ENCODE measurements around the gene GTPBP2. TPM values are rescaled to one million over a fixed set of nuclear protein-coding genes. Genes with fewer than 3 reads are reported as not detected.
"Not testable (repeated sequence)": the region's sequence is repeated elsewhere in the genome, so short reads cannot be mapped to it uniquely, and the experiment has no call there.

The GTPBP2 gene
- polyA plus RNA-seq, 1 donor from 2014 or later = 5.5 TPM

DNA sequence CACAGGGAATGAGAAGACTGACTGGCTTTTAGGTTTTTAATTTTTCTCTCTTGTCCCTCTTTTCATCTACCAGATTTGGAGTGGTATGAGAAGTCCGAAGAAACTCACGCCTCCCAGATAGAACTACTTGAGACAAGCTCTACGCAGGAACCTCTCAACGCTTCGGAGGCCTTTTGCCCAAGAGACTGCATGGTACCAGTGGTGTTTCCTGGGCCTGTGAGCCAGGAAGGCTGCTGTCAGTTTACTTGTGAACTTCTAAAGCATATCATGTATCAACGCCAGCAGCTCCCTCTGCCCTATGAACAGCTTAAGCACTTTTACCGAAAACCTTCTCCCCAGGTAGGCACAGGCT is 7.2 kb upstream of the GTPBP2 start:
- H3K36me3 Mint-ChIP-seq = peaks cover 1% of the 10 kb centered on the region
- no peaks in the 10 kb centered on the region for H3K9me3 Mint-ChIP-seq
- peak overlapping the region; percentile 95 to 99 (median 98) for H3K4me3 Mint-ChIP-seq
- H3K27me3 Mint-ChIP-seq = no peaks in the 10 kb centered on the region
- H3K4me1 Mint-ChIP-seq = peaks cover 14 to 23% (median 19%) of the 10 kb centered on the region in 3 donors
- H3K27ac Mint-ChIP-seq = peak overlapping the region; percentile 87 to 99 (median 93)

DNA sequence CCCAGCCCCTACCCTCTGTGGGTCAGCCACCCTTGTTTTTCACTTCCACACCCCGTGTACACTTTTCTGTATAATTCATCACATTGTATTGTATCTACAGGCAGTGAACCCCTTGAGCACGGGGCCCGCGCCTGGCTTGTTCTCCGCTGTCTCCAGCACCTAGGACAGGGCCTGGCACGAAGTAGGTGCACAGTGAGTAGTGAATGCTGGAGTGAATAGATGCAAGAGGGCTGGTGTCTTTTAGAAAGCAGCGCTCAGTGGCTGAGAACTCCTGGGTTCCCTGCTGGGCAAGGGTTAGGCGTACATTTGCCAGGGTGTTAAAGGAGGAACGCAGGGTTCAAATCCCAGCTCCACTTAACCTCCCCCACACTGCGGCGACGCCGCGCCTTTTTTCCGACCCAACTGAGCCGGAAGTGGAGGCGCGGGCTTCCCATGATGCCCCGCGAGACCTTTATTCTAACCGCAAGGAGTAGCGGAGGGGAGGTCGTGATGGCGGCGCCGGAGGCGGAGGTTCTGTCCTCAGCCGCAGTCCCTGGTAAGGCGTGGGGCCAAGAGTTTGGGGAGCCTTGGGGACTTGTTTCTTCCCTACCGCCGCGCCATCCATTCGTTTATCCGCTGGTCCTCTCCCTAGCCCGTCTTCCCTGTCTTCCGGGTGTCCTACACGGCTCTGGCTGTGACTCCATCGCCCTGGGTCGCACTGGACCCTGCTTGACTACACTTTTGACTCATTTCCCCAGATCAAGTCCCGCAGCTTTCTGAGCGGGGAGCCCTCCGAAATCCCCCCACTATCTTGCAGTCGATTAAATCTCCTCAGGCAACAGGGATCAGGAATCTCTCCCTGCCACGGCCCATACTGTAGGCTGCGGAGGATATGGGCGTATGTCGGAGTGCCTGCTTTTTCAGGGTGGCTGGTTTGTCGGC is 6.6 kb upstream of the GTPBP2 start, which contains the start of gene MAD2L1BP:
TSS of gene MAD2L1BP (plus strand) at position 454 of the 921 bp plus-strand sequence. CDS start at position 490, 36 bp downstream.
- Mint-ChIP-seq H3K27me3 (no peaks in the 10 kb centered on the region), H3K4me3 (peak within 1 kb of the TSS; percentile 95 to 99 (median 98)), H3K27ac (peak within 1 kb of the TSS; percentile 87 to 99 (median 93)), H3K4me1 (peaks cover 15 to 27% (median 21%) of the 10 kb centered on the region in 3 donors), H3K36me3 (peaks cover 1% of the 10 kb centered on the region), H3K9me3 (no peaks in the 10 kb centered on the region)

DNA sequence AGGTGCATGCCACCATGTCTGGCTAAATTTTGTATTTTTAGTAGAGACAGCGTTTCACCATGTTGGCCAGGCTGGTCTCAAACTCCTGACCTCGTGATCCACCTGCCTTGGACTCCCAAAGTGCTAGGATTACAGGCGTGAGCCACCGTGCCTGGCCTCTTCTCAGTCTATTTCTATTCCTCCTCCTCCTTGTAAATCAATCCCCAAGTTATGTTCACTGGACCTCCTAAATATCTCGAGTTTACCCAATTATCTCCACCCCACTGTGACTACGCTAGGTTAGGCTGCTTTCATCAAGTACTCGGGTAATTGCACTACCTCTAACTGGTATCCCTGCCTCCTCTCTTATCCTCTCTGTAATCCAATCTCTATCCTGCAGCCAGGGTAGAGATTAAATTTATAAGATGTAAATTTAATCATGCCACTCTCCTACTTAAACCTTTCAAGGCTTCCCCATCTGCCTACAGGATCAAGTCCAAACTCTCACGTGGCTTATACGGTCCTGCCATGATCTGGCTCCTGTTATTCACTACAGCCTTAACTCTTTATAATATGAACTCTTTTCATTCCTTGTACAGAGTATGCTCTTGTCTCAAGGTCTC is 5.7 kb upstream of the GTPBP2 start:
- Mint-ChIP-seq H3K27me3 (no peaks in the 10 kb centered on the region), H3K9me3 (no peaks in the 10 kb centered on the region), H3K27ac (peak overlapping the region; percentile 87 to 99 (median 93)), H3K4me1 (peaks cover 19 to 32% (median 26%) of the 10 kb centered on the region in 3 donors), H3K36me3 (peaks cover under 1% of the 10 kb centered on the region), H3K4me3 (peak overlapping the region in 3 of 4 donors; percentile 95 to 98 (median 98))

DNA sequence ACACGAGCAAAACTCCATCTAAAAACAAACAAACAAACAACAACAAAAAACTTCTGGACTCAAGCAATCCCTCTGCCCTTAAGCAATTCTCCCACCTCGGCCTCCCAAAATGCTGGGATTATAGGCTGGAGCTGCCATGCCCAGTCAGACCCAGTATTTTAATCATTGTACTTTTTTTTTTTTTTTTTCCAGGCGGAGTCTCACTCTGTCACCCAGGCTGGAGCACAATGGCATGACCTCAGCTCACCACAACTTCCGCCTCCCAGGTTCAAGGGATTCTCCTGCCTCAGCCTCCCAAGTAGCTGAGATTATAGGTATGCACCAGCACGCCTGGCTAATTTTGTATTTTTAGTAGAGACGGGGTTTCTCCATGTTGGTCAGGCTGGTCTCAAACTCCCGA is 3.9 kb upstream of the GTPBP2 start:
- Mint-ChIP-seq H3K4me3 (peak overlapping the region in 1 of 4 donors; percentile 27), H3K4me1 (peaks cover 17 to 32% (median 23%) of the 10 kb centered on the region in 3 donors), H3K27ac (peak overlapping the region in 1 of 3 donors; percentile 46)
- not testable (repeated sequence) for H3K36me3 Mint-ChIP-seq, H3K9me3 Mint-ChIP-seq, H3K27me3 Mint-ChIP-seq

DNA sequence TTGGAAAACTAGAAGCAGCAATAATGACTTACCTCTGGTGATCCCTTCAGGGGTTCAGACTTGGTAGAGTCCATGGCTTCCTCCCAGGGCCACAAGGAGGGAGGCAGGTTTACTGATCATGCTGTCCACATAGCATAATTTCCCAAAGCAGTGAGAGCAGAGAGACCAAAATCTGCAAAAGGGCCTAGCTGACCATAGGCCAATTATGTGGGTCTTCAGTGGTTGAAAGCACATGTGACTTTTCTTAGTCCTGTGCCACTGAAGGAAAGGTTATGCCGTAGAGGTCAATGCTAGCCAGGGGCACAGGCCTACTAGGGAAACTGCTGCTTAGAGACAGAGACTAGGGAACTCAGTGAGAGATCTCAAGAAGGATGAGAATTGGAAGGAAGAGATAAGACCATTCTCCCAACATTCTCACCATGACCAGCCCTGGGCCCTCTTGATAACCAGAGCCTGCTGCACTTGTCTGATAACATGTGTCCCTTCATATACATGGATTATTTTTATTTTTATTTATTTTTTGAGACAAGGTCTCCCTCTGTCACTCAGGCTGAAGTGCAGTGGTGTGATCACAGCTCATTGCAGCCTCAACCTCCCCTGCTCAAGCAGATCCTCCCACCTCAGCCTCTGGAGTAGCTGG is 2.0 kb upstream of the GTPBP2 start:
- peaks cover 19 to 30% (median 26%) of the 10 kb centered on the region in 3 donors for H3K4me1 Mint-ChIP-seq
- peak overlapping the region in 2 of 4 donors; percentile 54 to 78 for H3K4me3 Mint-ChIP-seq

DNA sequence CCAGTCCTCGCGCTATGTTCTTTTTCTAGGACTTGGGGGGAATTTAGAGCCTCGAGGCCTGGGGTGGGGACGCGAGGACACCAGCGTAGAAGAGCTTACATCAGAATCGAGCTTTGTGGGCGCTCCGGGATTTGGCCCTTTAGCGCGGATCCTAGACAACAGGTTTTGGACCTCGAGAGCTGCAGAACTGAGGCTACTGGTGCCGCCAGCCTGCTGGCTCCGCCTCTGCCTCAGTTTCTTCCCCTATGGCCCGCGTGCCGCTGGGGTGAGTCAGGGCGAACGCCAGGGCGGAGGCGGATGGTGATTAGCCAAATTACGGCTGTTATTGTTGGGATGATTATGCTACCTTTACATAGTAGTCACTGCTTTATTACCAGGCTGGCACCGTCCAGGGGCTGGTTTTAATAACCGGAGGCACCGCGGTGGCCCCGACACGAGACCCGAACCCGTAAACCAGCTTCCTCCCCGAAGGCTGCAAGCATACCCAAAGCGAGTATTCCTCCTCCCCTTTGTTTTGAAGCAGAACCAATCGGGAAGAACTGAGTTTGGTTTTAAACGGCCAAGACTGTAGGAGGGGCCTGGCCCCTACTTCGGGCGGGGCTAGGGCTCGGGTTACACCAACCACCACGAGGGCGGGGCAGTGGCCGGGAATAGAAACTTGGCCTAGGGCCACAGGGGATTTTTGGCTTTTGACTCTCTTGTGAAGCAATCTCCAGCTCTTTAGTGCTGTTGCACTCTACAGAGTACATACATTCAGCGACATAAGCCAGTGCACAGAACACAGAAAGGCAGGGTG is 639 bp upstream of the GTPBP2 start:
- Mint-ChIP-seq H3K36me3 (no peaks in the 10 kb centered on the region), H3K9me3 (no peaks in the 10 kb centered on the region), H3K27me3 (no peaks in the 10 kb centered on the region), H3K4me3 (peak overlapping the region; percentile 95 to 100 (median 98)), H3K4me1 (peaks cover 14 to 24% (median 19%) of the 10 kb centered on the region in 3 donors), H3K27ac (peak overlapping the region; percentile 55 to 97 (median 96))

More for the DNA sequence above, 2.0 kb upstream of the GTPBP2 start:
- H3K27me3 Mint-ChIP-seq = no peaks in the 10 kb centered on the region
- H3K9me3 Mint-ChIP-seq = no peaks in the 10 kb centered on the region
- peak overlapping the region in 1 of 3 donors; percentile 60 for H3K27ac Mint-ChIP-seq
- no peaks in the 10 kb centered on the region for H3K36me3 Mint-ChIP-seq

DNA sequence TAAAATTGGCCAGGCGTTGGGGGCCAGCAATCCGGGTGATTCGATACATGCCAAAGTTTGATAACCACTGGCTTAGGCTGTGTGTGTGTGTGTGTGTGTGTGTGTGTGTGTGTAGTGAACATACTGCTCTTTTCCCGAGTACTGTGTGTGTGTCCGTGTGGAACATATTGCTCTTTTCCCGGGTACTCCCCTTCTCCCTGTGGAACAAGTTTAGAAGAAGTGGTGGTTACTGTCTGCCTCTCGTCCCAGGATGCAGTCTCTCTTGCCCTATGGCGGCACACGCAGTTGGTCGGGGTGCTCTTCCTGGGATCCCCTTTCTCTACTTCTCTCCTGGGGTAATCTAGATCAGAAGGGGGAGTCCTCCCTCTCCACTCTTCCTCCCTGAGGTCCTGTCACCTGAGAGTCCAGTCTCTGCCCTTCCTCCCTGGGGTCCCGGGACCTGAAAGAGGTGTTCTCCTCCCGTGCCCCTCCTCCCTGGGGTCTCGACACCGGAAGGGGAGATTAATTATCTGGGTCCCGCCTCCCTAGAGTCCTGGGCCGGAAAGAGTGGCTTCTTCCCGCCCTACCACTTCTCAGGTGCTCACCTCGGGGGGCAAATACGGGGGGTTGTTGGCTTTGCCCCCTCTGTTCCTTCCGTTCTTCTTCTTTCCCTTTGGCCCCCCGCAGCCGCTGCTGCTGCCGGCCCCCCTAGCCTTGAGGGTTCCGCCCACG is 516 bp downstream of the GTPBP2 start:
- no peaks in the 10 kb centered on the region for H3K9me3 Mint-ChIP-seq

DNA sequence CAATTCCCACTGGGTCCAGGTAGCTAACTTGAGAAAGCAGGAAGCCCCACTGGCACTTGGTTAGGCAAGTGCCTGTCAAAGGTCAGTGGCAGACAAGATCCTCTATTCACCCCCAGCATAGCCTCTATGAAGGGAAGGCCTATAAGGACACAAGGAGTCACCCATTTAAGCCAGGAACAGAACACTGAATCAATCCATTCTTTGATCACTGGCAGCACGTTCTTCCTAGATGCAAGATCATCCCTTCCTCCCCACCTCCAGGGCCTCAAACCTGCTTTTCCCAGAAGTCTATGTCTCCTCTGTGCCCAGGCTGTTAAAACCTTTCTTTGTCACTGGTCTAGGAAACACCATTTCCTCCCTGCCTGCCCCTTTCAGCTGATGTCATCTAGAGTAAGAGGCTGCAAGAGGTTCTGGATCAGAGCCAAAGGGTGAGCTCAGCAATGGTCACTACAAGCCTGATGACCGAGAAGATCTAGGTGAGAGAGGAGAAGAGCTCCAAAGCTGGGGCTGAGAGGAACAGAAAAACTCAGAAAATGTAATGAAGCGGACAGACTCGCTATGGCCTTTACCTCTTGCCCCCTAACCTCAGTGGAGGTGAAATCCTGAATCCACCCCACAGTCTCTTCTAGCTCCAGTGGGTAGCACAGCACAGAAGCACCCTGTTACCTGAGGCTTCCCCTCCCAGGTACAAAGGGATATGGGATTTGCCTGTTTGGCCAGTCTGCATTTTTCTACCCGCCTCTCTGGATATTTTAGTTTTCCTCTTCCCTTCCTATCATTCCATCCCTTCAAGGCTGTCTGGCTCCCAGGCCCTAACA is 1.8 kb downstream of the GTPBP2 start:
- peak overlapping the region in 2 of 3 donors; percentile 74 to 79 for H3K27ac Mint-ChIP-seq
- H3K36me3 Mint-ChIP-seq = peaks cover 2% of the 10 kb centered on the region
- peak overlapping the region; percentile 22 to 97 (median 72) for H3K4me3 Mint-ChIP-seq
- peaks cover 19 to 24% (median 20%) of the 10 kb centered on the region in 3 donors for H3K4me1 Mint-ChIP-seq
- H3K27me3 Mint-ChIP-seq = no peaks in the 10 kb centered on the region
- H3K9me3 Mint-ChIP-seq = no peaks in the 10 kb centered on the region

More for the DNA sequence above, 516 bp downstream of the GTPBP2 start:
- H3K36me3 Mint-ChIP-seq = peaks cover 2% of the 10 kb centered on the region
- H3K4me1 Mint-ChIP-seq = peaks cover 14 to 24% (median 19%) of the 10 kb centered on the region in 3 donors
- no peaks in the 10 kb centered on the region for H3K27me3 Mint-ChIP-seq
- H3K27ac Mint-ChIP-seq = peak overlapping the region; percentile 94 to 96 (median 96)
- peak overlapping the region; percentile 95 to 100 (median 98) for H3K4me3 Mint-ChIP-seq

DNA sequence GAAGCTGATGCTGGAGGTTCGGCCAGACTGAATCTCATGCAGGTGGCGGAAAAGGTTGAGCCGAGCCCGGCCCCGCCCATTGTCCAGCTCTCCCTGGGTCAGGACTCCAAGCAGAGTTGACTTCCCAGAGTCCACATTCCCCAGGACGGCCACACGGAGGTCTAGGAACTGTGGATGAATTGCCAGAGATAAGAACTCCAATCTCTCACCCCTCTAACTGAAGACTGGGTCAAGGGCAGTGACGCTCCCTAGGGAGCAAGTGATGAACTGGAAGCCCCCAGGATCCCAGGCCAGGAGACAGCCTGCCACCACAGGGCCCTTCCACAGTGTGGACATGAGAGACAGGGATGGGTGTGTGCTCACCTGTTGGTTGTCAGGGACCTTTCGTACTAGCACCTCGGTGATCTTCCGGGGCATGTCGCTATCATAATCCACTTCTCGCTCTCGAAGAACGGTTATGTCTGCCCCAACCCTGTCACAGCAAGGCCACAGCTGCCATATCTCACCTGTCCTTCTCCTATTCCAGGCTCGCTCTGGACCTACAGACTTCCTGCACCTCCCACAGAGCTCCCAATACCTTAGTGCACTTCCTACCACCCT is 3.6 kb downstream of the GTPBP2 start:
- H3K27ac Mint-ChIP-seq = no peak overlapping the region
- H3K9me3 Mint-ChIP-seq = no peaks in the 10 kb centered on the region
- H3K4me3 Mint-ChIP-seq = peak overlapping the region in 1 of 4 donors; percentile 28

DNA sequence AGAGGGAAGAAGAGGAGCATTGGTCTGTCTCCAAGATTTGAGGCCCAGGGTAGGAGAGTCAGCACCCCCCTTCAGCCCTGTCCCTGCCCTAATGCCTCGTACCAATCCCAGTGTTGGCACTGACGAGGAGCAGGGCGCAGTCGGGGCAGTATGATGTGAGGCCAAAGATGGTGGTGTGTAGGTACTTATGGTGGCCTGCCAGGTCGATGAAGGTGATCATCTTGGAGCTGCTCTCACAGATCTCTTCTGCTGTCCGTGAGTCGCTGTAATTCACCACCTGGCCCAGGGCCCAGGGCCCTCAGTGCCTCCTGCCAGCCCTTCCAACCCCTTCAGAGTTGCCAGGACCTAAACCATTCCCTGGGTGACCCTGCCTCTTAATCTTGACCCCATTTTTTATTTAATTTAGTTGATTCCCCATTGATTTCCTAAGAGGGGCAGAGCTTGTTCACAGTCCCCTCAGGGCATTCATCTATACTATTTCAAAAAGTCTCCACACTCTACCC is 4.2 kb downstream of the GTPBP2 start:
- no peaks in the 10 kb centered on the region for H3K27me3 Mint-ChIP-seq
- peaks cover 4% of the 10 kb centered on the region for H3K36me3 Mint-ChIP-seq
- peaks cover 15 to 19% (median 17%) of the 10 kb centered on the region in 3 donors for H3K4me1 Mint-ChIP-seq
- H3K4me3 Mint-ChIP-seq = no peak overlapping the region
- no peak overlapping the region for H3K27ac Mint-ChIP-seq
- no peaks in the 10 kb centered on the region for H3K9me3 Mint-ChIP-seq

More for the DNA sequence above, 3.6 kb downstream of the GTPBP2 start:
- Mint-ChIP-seq H3K27me3 (no peaks in the 10 kb centered on the region), H3K4me1 (peaks cover 19 to 22% (median 22%) of the 10 kb centered on the region in 3 donors), H3K36me3 (peaks cover 4% of the 10 kb centered on the region)

DNA sequence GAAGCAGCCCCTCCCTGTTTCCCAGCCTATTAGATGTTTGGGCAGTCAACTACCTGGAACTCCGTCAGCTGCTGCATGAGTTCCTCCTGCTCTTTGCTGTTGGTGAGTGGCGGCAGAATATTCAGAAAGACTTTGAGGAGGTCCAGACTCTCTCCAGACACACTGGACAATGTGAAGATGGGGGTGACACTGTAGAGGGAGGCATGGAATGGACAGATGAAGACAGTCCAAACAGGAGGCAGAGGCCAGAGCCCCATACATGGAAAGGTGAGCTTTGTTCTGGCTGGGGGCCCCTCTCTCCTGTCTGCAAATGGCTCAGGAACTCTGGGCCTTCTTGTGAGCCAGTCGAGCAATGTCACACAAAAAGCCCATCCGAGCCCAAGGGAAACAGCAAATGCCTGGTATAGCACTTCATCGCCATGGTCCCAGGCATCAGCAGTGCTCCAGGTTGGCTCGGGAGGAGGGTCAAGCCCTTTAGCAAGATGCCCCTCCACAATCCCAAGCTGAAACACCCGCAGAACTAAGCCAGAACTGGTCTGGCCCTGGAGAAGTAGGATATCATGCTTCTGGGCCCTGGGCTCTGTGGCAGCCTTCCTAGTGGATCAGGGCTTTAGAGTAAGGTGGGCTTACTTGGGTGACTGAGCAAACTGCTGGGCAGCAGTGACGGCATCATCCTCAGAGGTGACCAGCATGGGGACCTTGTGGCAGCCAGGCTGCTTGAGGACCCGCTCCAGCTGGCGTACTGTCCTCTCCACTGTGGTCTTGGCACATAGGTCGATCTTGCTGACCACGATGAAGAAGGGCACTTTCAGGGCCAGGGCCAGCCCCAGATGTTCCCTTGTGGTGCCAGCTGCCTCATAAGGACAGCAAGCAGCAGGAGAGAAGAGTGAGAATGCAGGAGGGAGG is 4.9 kb downstream of the GTPBP2 start:
- H3K27me3 Mint-ChIP-seq = no peaks in the 10 kb centered on the region
- H3K4me3 Mint-ChIP-seq = peak overlapping the region in 1 of 4 donors; percentile 69
- H3K36me3 Mint-ChIP-seq = peaks cover 6% of the 10 kb centered on the region
- no peaks in the 10 kb centered on the region for H3K9me3 Mint-ChIP-seq
- peaks cover 20 to 22% (median 21%) of the 10 kb centered on the region in 3 donors for H3K4me1 Mint-ChIP-seq
- H3K27ac Mint-ChIP-seq = no peak overlapping the region

DNA sequence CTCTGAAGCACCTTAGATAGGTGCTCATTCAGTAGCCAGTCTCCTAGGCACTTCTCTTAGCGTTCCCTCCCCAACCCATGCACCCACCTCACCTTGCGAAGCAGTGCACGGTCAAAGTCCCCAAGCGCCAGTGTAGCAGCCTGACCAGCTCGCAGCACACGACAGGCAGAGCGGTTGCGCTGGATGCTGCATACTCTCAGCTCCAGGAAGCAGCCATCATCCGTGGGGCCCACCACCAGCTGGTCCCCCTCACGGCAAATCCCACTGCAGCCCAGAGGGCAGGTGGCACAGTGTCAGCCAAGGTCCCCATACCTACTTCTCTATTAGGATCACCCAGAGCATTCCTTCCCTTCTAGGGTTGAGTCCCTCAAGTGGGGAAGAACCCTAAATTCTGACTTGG is 6.5 kb downstream of the GTPBP2 start:
- Mint-ChIP-seq H3K27me3 (no peaks in the 10 kb centered on the region), H3K4me1 (peaks cover 13 to 16% (median 15%) of the 10 kb centered on the region in 3 donors), H3K36me3 (peaks cover 6% of the 10 kb centered on the region), H3K4me3 (peak overlapping the region in 1 of 4 donors; percentile 44), H3K9me3 (no peaks in the 10 kb centered on the region), H3K27ac (peak overlapping the region in 1 of 3 donors; percentile 65)
